Epithelial cell of proximal tubule (primary cell): ENCODE measurements around the gene CISH. TPM values are rescaled to one million over a fixed set of nuclear protein-coding genes. Genes with fewer than 3 reads are reported as not detected.

ENCODE experiments used
- DNase-seq: peaks from one replicate; pipeline ENCODE4 v3.0.0-alpha.2; 2011; ENCODE audit warnings: low read depth
- H3K4me3 ChIP-seq: 2 replicates; pipeline ENCODE4 v1.5.1; 2011; ENCODE audit warnings: low read depth, mild to moderate bottlenecking, low read length
- total RNA-seq: library from RNA; depleted of rRNA; stranded (reverse); fragments of >200 nt; gene quantifications from 2 replicates; pipeline ENCODE4 v1.2.3, GENCODE V29; 2015
- TF ChIP-seq, protein P1 (sequence below): conservative IDR thresholded peaks from 2 replicates; pipeline ENCODE4 v1.5.1; 2012; ENCODE audit warnings: low read depth, mild to moderate bottlenecking, low read length

CISH gene
- total RNA-seq, 1 donor from 2014 or later, result 1.8 TPM

DNA sequence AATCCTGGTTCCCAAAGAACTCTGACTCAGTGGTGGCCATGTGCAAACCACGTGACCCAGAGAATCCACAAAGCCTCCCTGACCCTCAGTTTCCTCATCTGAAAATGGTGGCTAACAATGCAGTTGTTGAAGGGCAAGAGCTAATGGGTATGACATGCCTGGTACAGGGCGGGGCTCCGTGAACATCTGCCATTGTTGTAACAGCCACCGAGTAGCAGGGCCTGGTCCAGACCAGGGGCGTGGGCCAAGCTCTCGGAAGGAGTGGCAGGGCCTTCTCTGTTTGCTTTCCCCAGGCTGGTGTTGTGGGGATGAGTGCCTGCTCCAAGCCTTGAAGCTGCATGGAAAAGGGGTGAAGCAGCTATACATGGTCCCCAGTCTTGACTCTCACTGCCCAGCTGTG, 18.8 kb upstream of the CISH start:
- DNase-seq, result no peak
- H3K4me3 ChIP-seq, result no peak overlapping the region
- TF ChIP-seq, protein P1, sequence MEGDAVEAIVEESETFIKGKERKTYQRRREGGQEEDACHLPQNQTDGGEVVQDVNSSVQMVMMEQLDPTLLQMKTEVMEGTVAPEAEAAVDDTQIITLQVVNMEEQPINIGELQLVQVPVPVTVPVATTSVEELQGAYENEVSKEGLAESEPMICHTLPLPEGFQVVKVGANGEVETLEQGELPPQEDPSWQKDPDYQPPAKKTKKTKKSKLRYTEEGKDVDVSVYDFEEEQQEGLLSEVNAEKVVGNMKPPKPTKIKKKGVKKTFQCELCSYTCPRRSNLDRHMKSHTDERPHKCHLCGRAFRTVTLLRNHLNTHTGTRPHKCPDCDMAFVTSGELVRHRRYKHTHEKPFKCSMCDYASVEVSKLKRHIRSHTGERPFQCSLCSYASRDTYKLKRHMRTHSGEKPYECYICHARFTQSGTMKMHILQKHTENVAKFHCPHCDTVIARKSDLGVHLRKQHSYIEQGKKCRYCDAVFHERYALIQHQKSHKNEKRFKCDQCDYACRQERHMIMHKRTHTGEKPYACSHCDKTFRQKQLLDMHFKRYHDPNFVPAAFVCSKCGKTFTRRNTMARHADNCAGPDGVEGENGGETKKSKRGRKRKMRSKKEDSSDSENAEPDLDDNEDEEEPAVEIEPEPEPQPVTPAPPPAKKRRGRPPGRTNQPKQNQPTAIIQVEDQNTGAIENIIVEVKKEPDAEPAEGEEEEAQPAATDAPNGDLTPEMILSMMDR, result no peak

DNA sequence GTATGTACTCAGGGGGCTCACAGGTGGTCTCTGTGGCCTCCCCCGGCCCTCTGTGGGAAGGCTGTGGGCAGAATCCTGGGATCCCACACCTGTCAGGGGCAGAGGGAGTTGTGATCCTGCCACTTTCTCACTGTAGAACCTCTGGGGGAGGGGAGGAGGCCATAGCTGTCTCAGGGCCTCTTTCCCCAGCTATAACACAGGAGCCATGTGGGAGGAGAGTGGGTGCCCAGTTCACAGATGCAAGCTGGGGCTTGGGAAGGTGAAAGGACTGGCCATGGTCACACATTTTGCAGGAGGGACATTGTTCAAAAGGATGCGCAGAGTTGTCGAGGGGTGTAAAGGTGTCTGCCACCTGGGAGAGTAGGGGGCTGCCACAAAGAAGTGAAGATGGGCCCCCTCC, 17.0 kb upstream of the CISH start:
- H3K4me3 ChIP-seq, result no peak overlapping the region
- no peak for DNase-seq
- TF ChIP-seq, protein P1, result no peak

DNA sequence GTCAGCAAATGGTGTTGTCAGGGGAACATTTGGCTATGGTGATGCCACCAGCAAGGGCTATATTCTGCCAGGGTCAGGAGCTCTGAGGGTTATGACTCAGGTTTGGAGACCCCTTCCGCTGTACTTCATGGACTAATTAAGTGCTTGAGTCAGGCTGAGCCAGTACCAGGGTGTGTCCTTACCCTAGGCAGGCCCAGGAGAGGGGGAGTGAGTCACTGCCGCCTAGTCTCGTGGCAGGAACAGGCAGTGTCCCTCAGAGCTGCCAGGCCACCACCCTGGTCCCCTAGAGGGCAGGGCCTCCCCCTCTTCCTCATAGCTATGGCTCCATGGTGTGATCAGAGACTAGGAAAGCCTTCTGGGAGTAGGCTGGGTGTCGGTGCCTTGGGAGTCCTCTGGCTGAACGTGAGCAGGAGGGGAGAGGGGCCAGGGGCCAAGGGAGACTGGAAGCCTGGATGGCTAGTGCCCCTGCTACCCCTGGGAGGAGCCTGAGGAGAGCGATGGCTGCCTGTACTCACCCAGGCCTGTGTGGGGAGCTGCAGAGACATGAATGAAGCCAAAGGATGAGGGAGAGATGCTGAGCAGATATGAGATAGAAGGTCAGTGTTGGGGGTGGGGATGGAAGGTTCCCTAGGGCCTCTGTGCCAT, 16.0 kb upstream of the CISH start:
- DNase-seq, result no peak
- TF ChIP-seq, protein P1, result peak; percentile 54
- no peak overlapping the region for H3K4me3 ChIP-seq

DNA sequence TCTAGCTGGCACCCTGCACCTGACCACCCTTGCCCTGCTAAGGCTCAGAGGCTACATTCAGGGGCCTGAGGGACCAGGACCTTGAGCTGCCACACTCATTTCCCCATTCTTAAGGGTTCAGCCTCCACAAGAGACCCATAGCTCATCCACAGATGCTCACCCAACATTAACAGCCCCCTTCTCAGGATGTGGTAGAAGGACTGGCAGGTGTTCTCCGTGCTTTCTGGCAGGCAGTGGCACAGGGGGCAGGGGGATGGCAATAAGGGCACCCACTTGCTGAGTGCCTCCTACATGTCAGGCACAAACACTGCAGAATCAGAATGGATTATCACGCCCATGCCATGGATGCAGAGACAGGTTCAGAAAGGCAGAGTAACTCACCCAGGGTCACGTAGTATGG, 14.8 kb upstream of the CISH start:
- no peak overlapping the region for H3K4me3 ChIP-seq
- no peak for DNase-seq
- TF ChIP-seq, protein P1, result no peak

DNA sequence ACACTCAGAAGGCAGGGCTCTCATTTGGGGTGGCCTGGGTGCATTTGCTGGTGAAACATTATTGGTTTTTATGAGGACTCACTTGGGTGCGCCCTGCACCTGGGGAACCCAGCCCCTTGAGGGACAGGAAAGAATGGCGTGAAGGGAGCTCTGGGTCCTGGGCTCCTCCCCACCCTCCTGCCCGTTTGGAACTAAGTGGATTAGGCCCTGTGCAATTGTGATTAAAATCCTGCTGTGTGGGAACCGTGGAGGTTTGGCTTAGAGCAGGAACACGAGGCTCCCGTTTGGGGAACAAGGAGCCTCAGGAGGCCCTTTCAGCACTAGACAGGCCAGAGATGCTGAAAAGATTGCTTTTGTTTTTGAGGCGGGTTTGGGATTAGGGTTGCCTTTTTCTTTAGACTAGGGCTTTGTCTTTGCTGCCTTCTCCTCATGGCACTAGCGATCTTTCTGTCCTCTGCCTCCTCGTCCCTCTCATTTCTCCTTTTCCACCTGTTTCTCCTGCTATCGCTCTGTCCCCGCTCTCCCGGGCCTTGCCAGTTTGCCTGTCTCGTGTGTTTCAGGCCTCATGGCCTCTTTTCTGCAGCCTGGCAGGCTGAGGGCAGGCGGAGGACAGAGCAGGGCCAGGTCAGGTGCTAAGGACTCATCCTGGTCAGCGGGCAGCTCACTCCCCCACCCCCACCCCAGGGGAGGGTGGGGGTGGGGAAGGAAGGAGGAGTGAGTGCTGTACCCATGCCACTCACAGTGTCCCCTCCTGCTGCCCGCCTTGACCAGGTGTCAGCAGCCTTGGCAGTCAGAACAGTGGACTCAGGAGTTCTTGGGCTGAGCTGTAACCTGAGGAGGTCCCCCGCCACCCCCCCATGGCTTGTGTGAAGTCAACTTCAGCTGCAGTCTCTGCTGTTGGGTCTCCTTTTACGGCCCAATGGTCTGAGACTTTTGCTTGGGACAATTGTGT, 13.9 kb upstream of the CISH start:
- no peak for DNase-seq
- TF ChIP-seq, protein P1, result no peak

DNA sequence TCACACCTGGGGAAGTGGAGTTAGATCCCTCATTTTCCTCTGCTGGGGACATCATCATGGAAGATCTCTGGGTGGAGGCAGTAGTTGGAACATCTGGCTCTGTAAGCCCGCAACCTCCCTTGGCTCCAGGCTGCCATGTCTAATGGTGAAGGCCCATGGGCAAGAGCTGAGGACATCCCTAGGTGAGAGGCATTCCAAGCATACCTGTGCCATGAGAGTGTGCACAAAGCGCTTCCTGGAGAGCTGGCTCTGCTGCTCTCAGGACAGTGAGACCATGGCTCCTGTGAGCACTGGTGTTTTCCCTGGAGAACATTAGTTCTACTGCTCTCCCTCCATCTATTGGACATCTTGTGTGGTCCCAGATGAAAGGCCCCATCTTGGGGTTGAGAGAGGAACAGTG, 13.1 kb upstream of the CISH start:
- H3K4me3 ChIP-seq, result no peak overlapping the region
- TF ChIP-seq, protein P1, result no peak
- DNase-seq, result no peak

More for the DNA sequence above, 13.9 kb upstream of the CISH start:
- no peak overlapping the region for H3K4me3 ChIP-seq
